HG03280 (cell line): Measurements from ENCODE around the gene CAPN11.

Experiments used
- ATAC-seq: cut with Tn5 transposase; IDR thresholded peaks from one replicate; pipeline ENCODE4 v1.9.1; 2021; ENCODE audit warnings: mild to moderate bottlenecking, moderate library complexity; ENCODE audit not compliant: unreplicated experiment

Gene CAPN11

DNA sequence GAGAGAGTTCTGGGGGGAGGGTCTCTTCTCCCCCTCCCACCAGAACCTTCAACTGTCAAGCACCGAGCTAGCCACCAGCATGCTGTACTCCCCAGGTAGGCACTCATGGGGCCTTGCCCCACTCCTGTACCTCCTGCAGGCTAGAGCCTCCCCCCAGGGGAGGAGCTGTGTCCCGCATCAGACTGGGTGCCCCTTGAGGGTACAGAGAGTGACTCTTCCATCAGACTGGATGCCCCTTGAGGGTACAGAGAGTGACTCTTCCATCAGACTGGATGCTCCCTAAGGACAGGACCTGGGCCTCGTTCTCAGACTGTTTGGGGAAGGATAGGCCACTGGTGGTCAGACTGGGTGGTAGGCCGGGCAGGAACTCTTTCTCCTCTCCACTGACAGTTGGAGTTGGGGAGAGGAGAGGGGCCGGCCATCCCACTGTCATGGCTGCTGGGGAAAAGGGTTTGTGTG is at the start of gene CAPN11:
Gene CAPN11, plus strand, starts transcription at position 51 of the 459 bp plus-strand sequence. Its CDS starts 29 bp downstream, at position 80.
- ATAC-seq = no peak

DNA sequence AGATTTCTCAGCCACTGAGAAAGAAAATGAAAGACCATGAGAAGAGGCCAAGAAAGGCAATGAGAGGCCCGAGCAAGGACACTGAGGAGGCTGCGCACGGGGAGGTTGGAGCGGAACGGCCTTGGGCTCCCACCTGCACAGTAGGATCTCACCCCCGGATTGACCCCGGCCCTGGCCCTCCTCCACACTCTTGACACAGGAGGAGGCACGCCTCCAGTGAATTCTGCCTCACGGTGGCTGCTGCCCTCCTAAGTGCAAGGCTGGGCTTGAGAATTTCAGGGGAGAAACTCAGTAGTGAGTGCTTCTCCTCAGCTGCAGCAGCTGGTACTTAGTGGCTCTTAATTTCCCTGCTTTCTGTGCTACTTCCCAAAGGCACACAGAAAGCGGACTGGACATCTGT is 49.4 kb upstream of the CAPN11 start:
- ATAC-seq = no peak

DNA sequence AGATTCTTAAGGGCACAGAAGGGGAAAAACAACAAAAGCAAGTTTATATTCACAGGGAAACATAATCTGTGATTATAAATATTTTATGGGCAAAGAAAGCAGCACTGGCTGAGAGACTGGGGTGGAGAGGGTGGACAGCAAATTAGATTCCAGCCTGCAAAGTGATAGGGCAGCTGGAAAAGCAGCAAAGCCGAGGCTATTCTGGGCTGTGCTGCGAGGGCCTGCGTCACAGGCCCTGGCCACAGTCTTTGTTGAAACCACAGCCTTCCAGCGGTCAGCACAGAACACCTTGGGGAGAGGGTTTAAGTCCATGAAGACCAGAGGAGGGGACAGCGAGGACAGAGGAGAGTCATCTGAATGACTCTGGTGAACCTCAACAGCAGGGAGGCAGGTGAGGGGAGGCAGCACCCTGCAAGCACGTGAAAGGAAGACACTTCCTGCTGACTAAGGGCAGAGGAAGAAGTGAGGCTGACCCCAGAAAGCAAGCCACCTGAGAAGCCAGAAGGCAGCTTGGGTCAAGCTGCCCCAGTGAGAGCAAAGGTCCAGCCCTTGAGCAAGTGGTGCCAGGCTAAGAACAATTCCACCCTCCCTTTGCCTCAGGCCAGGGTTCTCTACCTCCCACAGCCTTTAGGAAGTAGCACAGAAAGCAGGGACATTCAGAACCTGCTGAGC is 48.5 kb upstream of the CAPN11 start:
- no peak for ATAC-seq

DNA sequence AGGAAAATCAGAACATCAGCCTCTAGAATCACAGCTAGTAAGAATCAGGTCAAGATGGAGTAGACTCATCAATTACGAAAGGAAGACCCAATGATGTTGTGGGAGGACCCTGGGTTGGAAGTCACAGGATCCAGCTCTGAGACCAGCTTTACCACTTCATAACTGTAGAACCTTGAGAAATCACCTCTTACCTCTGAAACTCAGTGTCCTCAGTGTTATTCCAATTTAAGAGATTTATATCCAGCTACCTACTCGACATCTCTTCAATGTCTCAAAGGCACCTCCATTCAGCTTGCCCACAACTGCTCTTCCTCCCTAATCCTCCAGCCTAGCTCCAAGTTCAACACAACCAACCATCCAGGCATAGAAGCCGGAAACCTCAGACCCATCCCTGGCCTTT is 47.7 kb upstream of the CAPN11 start:
- no peak for ATAC-seq

DNA sequence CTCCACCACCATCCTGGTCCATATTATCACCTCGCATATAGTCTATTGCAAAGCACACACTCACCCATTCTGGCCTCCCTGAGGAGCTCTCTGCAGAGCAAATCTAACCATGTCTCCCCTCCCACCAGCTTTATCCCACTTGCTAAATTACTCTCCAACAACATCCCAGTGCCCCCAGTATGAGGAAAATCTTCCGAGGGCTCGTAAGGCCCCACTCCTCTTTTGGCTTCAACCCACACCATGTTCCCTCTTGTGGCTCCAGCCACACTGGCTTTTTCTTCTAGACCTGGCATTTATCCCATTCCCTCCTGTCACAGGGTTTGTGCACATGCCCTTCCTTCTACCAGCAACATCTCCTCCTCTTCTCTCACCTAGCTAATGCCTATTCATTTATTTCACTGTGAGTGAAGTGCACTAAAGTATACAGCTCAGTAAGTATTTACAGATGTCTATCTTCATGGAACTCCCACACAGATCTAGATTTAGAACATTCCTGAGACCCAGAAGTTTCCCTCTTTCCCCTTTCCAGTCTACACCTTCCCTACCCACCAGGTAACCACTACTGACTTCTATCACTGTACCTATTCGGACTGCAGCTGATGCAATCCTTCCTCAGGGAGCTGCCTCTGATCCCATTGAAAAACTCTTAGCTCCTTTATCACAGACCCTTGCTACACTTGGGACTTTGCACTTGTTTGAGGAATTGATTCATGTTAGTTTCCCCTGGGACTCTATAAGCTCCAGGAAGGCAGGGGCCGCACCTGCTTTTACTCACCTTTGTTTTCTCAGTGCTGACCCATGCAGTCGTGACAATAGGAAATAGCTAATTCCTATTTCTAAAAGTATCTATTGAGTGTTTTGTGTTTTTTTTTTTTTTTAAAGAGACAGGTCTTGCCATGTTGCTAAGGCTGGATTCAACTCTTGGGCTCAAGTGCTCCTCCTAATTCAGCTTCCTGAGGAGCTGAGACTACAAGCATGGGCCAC is 46.9 kb upstream of the CAPN11 start:
- no peak for ATAC-seq

DNA sequence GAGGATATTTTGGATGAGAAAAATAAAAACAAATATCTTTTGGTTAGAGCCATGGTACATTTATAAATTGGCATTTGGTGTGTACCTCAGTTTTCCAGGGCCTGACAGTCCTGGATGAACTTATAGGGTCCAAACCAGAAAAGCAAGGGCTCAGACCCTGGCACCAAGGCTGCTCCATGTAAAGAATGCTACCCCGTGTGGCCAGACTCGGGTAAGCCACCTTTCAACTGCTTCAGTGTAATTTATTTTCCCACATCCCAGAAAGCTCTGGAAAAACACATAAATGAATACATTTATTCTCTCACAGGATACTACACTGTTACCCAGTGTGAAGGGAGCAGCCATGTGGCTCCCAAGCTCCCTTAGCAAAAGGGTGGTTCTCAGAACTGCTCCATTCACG is 45.2 kb upstream of the CAPN11 start:
- no peak for ATAC-seq

DNA sequence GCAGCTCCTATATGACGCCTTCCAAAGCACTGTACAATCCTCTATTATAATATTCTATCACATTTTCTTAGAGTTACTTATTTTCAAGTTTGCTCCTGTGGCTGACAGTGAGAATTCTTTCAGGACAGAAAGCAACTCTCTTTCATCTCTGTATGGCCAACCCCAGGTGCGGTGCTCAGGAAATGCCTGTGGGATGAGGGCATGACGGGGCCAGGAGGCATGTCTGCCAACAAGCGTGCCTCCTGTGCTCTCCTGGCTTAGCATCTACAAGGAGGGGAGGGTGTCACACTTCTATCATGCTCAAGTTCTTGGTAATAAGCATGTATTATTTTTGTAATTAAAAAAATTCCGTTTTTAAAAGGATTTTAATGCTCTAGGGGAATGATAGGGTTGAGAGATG is 42.8 kb upstream of the CAPN11 start:
- no peak for ATAC-seq

DNA sequence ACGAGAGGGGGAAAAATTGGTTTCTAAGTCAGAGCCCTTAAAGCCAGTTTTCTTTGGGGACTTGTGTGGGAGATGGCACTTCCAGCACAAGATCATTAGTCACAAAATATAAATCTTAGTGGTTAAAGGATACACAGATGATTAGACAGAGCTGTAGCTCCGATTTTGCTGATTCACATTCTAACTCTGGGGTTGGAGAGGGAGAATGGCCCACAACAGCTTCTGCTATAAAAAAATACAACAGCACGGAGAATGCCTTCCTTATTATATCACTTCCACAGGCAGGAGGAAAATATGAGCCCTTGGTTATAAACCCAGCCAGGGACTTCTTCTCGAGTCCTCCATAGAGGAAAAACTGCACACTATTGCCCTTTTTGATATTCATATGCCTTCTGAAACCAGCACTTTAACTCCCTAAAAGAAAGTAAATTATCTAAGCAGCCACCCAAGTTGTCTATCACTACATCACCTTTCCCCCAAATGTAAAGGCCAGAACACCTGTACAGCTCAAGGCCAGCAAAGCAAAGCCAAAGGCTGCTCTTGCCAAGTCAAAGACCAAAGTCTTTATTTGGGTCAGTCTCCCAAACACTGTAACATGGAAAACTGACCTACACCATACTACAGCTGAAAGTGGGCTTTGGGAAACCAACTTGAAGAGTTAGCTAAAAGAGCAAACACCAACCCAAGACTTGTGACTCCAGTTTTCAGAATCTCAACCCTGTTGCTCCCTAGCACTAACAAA is 41.8 kb upstream of the CAPN11 start:
- no peak for ATAC-seq

DNA sequence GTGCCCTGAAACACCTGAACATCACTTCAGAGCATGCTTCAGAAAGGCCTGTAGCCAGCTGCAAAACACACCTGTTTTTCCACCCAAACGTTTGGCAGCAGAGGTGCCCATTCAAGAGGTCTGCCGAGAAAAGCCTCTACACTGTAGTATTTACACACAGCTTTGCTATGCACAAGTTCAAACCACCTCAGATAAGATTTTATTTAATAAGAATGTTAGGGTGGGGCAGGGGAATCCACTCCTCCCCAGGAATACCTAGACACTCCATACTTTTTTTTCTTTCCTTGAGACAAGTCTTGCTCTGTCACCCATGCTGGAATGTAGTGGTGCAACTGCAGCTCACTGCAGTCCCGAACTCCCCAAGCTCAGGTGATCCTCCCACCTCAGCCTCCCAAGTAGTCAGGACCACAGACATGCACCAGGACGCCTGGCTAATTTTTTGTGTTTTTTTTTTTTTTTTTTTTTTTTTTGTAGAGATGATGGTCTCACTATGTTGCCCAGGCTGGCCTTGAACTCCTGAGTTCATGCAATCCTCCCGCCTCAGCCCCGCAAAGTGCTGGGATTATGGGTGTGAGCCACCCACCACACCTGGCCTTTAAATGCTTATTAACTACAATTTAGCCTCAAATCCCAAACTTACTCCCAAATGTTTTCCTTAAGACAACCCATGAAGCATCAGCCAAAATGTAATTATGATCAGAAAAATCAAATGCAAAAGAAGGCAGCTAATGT is 41.1 kb upstream of the CAPN11 start:
- ATAC-seq = no peak

DNA sequence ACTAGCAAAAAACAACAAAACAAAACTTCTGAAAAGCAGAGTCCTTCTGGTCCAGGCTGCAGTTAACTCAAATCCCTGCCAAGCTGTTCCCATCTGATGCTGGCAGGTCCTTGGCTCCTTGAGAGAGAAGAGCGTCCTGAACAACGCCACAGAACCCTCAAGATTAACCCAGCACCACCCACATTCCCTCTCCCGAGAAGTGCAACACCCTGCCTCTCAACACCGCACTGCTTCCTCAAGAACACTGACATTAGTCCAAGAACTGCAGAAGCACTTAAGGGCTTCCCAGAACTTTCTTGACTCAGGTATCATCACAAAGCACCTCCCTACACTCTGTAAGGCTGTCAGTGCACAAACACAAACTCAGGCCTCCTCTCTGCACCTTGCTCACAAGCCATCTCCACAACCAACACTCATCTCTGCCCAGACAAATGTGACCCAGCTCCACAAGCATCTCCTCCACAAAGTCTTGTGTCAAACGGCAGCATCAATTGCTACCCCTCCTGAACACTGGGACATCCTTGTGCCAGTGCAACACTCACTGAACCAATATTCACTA is 38.8 kb upstream of the CAPN11 start:
- ATAC-seq = no peak

DNA sequence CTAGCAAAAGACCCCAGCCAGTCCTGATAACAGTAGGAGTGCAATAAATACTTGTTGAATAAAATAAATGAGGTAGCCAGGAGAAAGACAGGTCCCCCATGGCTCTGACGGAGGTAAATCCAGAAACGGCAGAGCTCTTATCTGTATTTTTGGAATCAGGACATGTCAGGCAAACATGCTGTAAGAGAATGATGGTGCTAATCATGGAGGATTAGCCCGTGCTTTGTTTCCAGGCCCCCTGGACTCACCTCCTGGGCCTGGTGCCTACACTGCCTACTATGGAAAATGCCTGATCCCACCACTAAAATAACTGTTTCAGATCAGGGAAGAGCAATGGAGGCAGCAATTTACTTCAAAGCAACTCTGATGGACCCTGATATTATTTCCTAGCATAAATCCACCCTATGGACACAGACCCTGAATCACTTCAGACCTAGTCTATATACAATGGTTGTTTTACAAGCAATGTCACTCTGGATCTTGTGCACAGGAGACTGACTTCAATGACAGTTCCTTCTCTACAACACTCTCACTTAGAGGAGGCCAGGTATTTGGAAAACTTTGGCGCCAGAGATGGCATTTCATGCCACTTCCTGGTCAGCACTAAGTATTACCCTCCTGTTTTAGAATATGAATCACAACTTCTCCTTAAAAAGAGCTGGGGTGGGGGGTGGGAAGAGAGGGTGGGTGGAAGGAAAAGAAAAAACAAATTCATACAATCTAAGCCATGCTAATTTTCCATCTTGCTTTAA is 37.8 kb upstream of the CAPN11 start:
- no peak for ATAC-seq

DNA sequence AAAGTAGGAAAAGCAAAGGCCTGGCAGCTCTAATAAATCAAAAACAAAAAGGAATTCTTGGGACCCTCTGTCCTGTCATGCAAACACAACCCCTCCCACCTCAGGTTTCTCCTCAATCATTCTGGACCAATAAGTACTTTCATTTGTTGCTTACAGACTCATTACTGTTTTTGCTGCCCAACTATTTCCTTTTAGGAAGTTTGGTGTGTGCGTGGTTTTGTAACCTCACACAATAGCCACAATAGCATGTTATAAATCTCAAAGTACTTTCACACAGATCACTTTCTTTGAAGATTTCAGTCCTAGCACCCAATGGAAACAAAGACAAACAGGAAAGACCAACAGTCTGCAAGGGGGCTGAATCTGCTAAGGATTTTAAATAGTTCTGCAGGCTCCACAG is 35.8 kb upstream of the CAPN11 start:
- no peak for ATAC-seq

DNA sequence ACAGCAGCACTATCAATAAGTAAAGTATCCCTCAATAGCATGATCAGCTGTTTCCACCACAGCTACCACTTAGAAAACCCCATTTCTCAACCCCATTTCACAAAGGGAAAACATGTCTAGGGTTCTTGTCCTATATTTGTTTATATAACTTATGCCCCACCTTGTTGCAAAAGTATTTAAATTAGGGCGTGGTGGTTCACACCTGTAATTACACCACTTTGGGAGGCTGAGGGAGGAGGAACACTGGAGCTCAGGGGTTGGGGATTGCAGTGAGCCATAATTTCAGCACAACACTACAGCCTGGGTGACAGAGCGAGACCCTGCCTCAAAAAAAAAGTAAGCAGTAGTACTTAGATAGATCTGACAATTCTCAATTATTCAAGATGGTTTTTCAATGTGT is 35.1 kb upstream of the CAPN11 start:
- ATAC-seq = no peak

DNA sequence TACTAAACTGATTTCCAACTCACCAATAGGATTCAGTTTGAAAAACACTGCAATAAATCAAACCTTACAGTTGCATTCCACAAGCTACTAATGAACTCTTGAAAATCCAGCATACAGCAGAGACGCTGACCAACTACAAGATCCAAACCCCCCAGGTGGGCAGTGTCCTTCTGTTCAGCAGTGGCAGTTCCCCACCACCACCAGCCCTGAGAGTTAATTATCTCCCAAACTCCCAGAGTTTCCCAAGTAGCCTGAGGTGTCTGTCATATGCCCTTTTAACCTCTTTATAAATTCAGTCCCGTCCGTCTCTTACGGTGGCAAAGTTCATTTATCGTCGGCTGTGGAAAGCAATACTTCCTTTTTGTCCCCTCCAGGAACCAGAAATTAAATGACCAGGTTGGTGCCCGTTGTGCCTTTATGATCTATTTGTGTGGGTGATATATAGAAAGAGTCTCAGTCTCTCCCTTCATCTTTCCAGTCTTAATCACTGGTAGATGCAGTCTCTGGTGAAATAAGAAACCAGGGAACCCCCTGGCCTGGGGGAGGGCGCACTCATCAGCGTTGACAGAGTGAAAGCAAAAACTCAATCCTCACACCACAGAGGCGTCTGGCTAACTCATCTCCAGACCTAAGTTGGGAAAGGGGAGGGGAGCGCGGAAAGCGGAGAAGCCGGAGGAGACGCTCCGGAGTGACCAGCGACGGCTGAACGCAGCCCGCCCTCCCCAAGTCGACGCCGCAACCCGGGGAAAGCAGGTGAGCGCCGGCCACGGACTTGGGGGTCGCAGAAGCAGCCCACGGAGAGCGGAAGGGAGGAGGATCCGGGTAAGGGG is 32.1 kb upstream of the CAPN11 start:
- peak; percentile 34 for ATAC-seq

DNA sequence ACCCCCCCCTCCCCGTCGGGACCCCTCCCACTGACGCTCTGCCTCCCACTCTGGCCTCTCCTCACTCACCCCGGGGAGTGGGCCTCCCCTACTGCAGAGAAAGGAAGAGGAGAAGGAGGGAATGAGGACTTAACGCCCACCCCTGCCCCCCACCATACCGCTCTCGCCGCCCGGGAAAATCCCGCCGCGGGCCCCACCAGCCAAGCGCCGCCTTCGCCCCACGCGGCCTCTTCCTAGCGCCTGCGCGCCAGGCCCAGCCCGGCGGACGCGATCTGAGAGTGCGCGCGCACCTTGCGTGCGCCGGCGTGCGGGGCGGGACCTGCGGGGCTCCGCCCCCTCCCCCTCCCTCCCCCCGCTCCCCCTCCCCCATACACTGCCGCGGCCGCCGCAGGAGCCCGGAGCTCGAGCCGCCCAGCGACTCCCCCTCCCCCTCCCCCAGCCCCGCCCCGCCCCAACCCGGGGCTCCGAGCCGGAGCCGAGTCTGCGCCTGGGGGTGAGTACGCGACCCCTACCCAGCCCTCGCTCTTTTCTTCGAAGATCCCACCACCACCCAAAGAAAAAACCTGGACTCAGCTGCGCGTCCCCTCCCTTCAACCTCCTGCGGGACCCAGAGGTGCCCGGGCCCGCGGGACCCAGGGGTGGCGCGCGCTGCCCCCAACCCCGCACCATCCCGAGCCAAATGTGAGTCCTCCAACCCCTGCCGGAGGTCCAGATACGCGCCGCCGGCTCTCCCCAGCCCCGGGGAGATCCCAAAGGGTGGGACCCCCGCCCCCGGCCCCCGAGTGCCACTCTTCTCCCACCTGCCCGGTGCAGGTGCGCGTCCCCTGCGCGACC is 31.2 kb upstream of the CAPN11 start, which contains the start of the genes MRPL14 and TMEM63B:
Gene MRPL14, minus strand, starts transcription at position 267 of the 834 bp plus-strand sequence. CDS start 10,841 bp downstream, outside the sequence.
Gene TMEM63B, plus strand, starts transcription at position 369 of the 834 bp plus-strand sequence. CDS start 7,031 bp downstream, outside the sequence.
- ATAC-seq = peak; percentile 72

DNA sequence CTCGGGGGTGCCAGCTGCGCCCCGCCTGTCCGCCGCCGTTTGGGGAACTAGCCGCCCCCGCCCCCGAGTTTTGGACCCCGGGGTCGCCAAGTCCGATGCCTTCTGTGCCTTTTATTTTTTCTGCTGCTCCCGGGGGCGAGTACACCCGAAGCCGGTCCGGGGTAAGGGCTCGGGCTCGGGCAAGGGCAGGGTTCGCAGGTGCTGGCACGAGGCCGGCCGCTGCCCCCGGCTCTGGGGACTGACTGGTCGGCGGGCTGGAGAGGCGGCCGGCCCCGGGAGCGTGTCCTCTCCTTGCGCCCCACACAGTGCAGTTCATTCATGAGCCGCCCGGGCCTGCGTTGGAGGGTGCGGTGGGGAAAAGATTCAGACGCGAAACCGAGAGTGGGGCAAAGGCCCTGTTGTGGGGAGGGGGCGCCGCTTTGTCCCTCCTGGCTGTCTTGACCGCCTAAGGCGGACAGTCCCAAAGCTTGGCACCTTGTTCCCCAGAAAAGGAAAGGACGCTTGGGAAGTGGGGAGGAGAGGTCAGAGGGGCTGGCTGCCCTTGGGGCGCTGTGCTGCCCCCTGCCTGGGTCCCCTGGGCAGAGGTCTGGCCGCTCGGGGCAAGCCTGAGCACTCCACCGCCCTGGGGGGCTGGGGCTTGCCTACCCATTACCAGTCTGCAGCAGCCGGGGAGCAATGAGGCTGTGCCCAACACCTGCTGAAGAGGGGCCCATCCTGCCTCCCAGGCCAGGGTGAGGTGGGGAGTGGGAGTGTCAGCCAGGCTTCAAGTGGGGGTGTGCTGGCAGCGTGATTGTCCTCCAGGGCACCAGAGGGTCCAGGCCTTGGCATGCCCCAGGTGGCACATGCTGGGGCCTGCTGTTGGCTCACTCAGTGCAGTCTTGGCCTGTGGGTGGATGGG is 30.4 kb upstream of the CAPN11 start:
- ATAC-seq = peak; percentile 23
